ENCODE results near the gene ATP8A2.

GRCh38 chr13:25584087-25584486 is 212.3 kb downstream of the ATP8A2 start:
- TF ChIP-seq CTCF (conservative IDR thresholded peaks at IDR 0.05) (no peak), ZFX (IDR thresholded peaks at IDR 0.05) (no peak)
